Neural progenitor cell (in vitro differentiated cells): ENCODE data around the gene GYG1. TPM values are rescaled to one million over a fixed set of nuclear protein-coding genes. Genes with fewer than 3 reads are reported as not detected.
A peak's percentile ranks its signal among the peaks of the same experiment; 100 is the strongest.

ENCODE experiments used
- DNase-seq: peaks from one replicate; pipeline ENCODE4 v3.0.0-alpha.2; 2016; ENCODE audit warnings: low spot score
- H2AFZ ChIP-seq: fragments of 200-600 bp; sonication (generic); replicated peaks from 2 replicates; pipeline ENCODE4 v1.6.1; 2016; ENCODE audit warnings: antibody characterized with exemption
- H3F3A ChIP-seq: fragments of 200-600 bp; sonication (generic); 2 replicates; pipeline ENCODE4 v1.6.1; 2016; ENCODE audit warnings: antibody characterized with exemption, low read depth
- H3K27ac ChIP-seq: fragments of 200-600 bp; sonication (generic); 2 replicates; pipeline ENCODE4 v1.5.1; 2016; ENCODE audit warnings: mild to moderate bottlenecking
- H3K27me3 ChIP-seq: fragments of 200-600 bp; sonication (generic); 2 replicates; pipeline ENCODE4 v1.6.1; 2016; ENCODE audit warnings: mild to moderate bottlenecking, moderate library complexity
- H3K36me3 ChIP-seq: fragments of 200-600 bp; sonication (generic); 2 replicates; pipeline ENCODE4 v1.5.1; 2016
- H3K4me1 ChIP-seq: fragments of 200-600 bp; sonication (generic); 2 replicates; pipeline ENCODE4 v1.6.1; 2016; ENCODE audit warnings: mixed run types
- H3K4me2 ChIP-seq: fragments of 200-600 bp; sonication (generic); 2 replicates; pipeline ENCODE4 v1.6.1; 2016
- H3K4me3 ChIP-seq: fragments of 200-600 bp; sonication (generic); 2 replicates; pipeline ENCODE4 v1.5.1; 2016
- H3K79me2 ChIP-seq: fragments of 200-600 bp; sonication (generic); 2 replicates; pipeline ENCODE4 v1.6.1; 2016; ENCODE audit warnings: low read depth
- H3K9ac ChIP-seq: fragments of 200-600 bp; sonication (generic); 2 replicates; pipeline ENCODE4 v1.6.1; 2016
- H3K9me3 ChIP-seq: fragments of 200-600 bp; sonication (generic); 2 replicates; pipeline ENCODE4 v1.5.1; 2016; ENCODE audit warnings: low read depth
- H4K20me1 ChIP-seq: fragments of 200-600 bp; sonication (generic); 2 replicates; pipeline ENCODE4 v1.6.1; 2016; ENCODE audit warnings: low read depth
- H3K27ac Mint-ChIP-seq: 3 replicates; pipeline ENCODE4 v1.8.0; 2021; ENCODE audit warnings: mixed read lengths
- H3K27me3 Mint-ChIP-seq: 2 replicates; pipeline ENCODE4 v1.8.0; 2022; ENCODE audit warnings: low read depth, mild to moderate bottlenecking, inconsistent platforms, moderate library complexity, mixed read lengths; ENCODE audit not compliant: insufficient read depth
- H3K36me3 Mint-ChIP-seq: 3 replicates; pipeline ENCODE4 v1.8.0; 2021; ENCODE audit warnings: mixed read lengths
- H3K4me1 Mint-ChIP-seq: 3 replicates; pipeline ENCODE4 v1.8.0; 2021; ENCODE audit warnings: mixed read lengths
- H3K4me3 Mint-ChIP-seq: 3 replicates; pipeline ENCODE4 v1.8.0; 2021; ENCODE audit warnings: mild to moderate bottlenecking, moderate library complexity, mixed read lengths
- H3K9me3 Mint-ChIP-seq: 3 replicates; pipeline ENCODE4 v1.8.0; 2020; ENCODE audit warnings: mixed read lengths
- EZH2 ChIP-seq: fragments of 200-600 bp; sonication (generic); IDR thresholded peaks from 2 replicates; pipeline ENCODE4 v1.6.1; 2017; ENCODE audit warnings: antibody characterized with exemption, mild to moderate bottlenecking, moderate library complexity
- EZH2phosphoT487 ChIP-seq: fragments of 200-600 bp; sonication (generic); IDR thresholded peaks from 2 replicates; pipeline ENCODE4 v1.6.1; 2017; ENCODE audit warnings: antibody characterized with exemption
- total RNA-seq: library from RNA; depleted of rRNA; stranded (reverse); fragments of >200 nt; gene quantifications from 2 replicates; pipeline ENCODE4 v1.2.3, GENCODE V29; 2015; ENCODE audit warnings: low replicate concordance
- TF ChIP-seq, protein P1 (sequence below): fragments of 200-600 bp; sonication (generic); IDR thresholded peaks from 2 replicates; pipeline ENCODE4 v1.5.1; 2017; ENCODE audit warnings: antibody characterized with exemption, mild to moderate bottlenecking

The GYG1 gene
- total RNA-seq, 1 donor from 2014 or later = 22.0 TPM

DNA sequence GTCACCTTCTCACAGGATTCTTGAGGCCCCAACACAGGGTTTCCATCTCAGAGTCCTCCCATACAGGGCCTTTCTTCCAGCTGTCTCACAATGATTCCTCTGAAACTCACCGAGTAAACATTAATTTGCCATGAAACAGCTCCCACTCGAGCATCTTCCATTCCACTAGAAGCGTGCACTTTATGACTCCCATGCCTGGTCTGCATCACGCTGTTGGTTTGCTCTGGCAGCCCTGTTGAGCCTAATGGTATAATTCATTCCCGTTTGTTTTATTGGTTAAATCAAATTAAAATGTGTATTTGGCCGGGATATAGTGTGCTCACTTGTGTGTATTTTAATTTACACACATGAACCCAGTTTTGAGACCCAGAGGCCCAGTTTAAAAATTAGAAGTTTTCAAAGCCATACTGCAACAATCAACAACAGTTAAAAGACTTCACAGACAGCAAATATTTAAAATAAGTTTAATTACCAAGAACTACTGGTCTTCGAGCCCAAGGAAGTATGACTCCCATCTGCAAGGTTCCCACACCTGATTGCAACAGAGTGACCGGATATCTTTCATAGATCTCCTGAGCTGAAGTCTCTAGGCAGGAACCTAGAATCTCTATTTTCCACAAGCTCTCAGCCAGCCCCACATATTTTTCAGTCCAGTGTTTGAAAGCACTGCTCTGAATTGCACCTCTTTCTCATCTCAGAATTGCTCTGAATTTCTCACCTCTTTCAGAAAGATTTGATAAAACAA lies 42.3 kb upstream of the GYG1 start:
- H3K4me2 ChIP-seq = no peak overlapping the region
- Mint-ChIP-seq H3K9me3 (no peaks in the 10 kb centered on the region), H3K27me3 (no peaks in the 10 kb centered on the region), H3K36me3 (no peaks in the 10 kb centered on the region), H3K27ac (no peak overlapping the region), H3K4me3 (no peak overlapping the region), H3K4me1 (peaks cover 13% of the 10 kb centered on the region)
- no peak overlapping the region for H3K4me3 ChIP-seq
- H2AFZ ChIP-seq = no peak overlapping the region
- no peak overlapping the region for H3K27ac ChIP-seq
- H3K9ac ChIP-seq = no peak overlapping the region
- no peaks in the 10 kb centered on the region for H3K4me1 ChIP-seq
- no peaks in the 10 kb centered on the region for H3K79me2 ChIP-seq
- DNase-seq = no peak
- H3F3A ChIP-seq = no peaks in the 10 kb centered on the region
- H4K20me1 ChIP-seq = no peaks in the 10 kb centered on the region
- no peaks in the 10 kb centered on the region for H3K27me3 ChIP-seq
- H3K36me3 ChIP-seq = no peaks in the 10 kb centered on the region
- no peaks in the 10 kb centered on the region for H3K9me3 ChIP-seq
- TF ChIP-seq EZH2 (no peak), EZH2phosphoT487 (no peak)
- TF ChIP-seq, protein P1, sequence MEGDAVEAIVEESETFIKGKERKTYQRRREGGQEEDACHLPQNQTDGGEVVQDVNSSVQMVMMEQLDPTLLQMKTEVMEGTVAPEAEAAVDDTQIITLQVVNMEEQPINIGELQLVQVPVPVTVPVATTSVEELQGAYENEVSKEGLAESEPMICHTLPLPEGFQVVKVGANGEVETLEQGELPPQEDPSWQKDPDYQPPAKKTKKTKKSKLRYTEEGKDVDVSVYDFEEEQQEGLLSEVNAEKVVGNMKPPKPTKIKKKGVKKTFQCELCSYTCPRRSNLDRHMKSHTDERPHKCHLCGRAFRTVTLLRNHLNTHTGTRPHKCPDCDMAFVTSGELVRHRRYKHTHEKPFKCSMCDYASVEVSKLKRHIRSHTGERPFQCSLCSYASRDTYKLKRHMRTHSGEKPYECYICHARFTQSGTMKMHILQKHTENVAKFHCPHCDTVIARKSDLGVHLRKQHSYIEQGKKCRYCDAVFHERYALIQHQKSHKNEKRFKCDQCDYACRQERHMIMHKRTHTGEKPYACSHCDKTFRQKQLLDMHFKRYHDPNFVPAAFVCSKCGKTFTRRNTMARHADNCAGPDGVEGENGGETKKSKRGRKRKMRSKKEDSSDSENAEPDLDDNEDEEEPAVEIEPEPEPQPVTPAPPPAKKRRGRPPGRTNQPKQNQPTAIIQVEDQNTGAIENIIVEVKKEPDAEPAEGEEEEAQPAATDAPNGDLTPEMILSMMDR = no peak

DNA sequence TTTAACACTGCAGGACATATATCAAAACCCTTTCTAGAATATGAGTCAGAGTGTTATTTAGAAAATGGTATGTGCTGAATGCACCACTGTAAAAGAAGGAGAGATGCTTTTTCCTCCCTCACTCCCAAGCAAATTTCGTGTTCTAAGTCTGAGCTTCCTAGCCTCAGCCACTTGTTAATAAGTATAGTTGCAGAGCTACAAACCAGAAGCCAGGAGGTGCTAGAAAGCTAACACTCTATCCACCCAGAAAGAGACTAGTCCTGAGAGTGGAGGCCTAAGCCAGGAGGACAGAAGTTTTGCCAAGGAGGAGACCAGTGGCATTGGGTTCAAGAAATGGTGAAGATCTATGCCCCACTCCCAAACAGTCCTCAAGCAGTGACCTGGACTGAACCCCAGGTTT lies 40.5 kb upstream of the GYG1 start:
- no peak overlapping the region for H3K27ac ChIP-seq
- no peaks in the 10 kb centered on the region for H3K9me3 Mint-ChIP-seq
- no peaks in the 10 kb centered on the region for H3K36me3 Mint-ChIP-seq
- H3K36me3 ChIP-seq = no peaks in the 10 kb centered on the region
- H3K79me2 ChIP-seq = no peaks in the 10 kb centered on the region
- no peak overlapping the region for H2AFZ ChIP-seq
- TF ChIP-seq, protein P1 = peak; percentile 40
- TF ChIP-seq EZH2phosphoT487 (no peak), EZH2 (no peak)
- no peak overlapping the region for H3K4me2 ChIP-seq
- no peak overlapping the region for H3K27ac Mint-ChIP-seq
- H3K9me3 ChIP-seq = no peaks in the 10 kb centered on the region
- no peak for DNase-seq
- H3K4me3 Mint-ChIP-seq = no peak overlapping the region
- H3K4me3 ChIP-seq = no peak overlapping the region
- no peaks in the 10 kb centered on the region for H3K27me3 Mint-ChIP-seq
- no peak overlapping the region for H3K9ac ChIP-seq
- no peaks in the 10 kb centered on the region for H3F3A ChIP-seq
- H4K20me1 ChIP-seq = no peaks in the 10 kb centered on the region
- peaks cover 17% of the 10 kb centered on the region for H3K4me1 Mint-ChIP-seq
- H3K4me1 ChIP-seq = peaks cover 2% of the 10 kb centered on the region
- no peaks in the 10 kb centered on the region for H3K27me3 ChIP-seq

DNA sequence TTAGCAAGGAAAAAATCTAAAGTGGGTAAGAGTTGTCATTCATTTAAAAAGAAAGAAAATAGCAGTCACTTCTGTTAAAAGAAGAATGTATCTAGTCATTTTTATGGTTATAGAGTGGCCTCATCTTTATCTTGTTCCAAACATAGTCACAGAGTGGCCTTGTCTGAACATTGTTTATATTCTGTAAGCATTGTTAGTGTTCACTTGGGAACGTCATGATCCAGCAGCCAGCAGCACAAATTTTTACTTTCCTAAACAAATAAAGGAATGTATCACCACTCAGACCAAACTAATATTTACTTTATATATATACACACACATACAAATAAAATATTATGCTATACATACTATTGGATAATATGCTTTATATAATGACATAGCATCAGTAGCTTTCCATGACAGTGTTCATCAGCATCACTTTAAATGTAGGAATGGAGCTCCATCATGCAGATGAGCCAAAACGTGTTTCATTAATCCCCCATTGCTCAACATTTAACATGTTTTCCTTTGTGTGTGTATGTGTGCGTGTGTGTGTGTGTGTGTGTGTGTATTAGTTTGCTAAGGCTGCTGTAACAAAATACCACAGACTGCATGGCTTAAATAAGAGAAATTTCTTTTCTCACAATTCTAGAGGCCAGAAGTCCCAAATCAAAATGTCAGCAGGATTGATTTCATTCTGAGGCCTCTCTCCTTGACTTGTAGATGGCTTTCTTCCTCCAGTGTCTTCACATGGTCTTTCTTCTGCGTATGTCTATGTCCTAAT lies 39.6 kb upstream of the GYG1 start:
- Histone ChIP-seq H3K27ac (no peak overlapping the region), H3K27me3 (no peaks in the 10 kb centered on the region), H3K9me3 (no peaks in the 10 kb centered on the region), H3K9ac (no peak overlapping the region), H3K36me3 (no peaks in the 10 kb centered on the region), H3F3A (no peaks in the 10 kb centered on the region), H4K20me1 (no peaks in the 10 kb centered on the region), H2AFZ (no peak overlapping the region), H3K4me2 (no peak overlapping the region), H3K4me3 (no peak overlapping the region), H3K79me2 (no peaks in the 10 kb centered on the region), H3K4me1 (peaks cover 5% of the 10 kb centered on the region)
- DNase-seq = no peak
- no peaks in the 10 kb centered on the region for H3K36me3 Mint-ChIP-seq
- H3K27me3 Mint-ChIP-seq = no peaks in the 10 kb centered on the region
- no peak for TF ChIP-seq EZH2phosphoT487
- TF ChIP-seq, protein P1 = no peak
- no peak overlapping the region for H3K27ac Mint-ChIP-seq
- H3K4me3 Mint-ChIP-seq = no peak overlapping the region
- H3K9me3 Mint-ChIP-seq = no peaks in the 10 kb centered on the region
- peaks cover 25% of the 10 kb centered on the region for H3K4me1 Mint-ChIP-seq
